Epithelial cell of proximal tubule (primary cell): ENCODE results near the gene RABAC1. TPM values are rescaled to one million over a fixed set of nuclear protein-coding genes. Genes with fewer than 3 reads are reported as not detected.

ENCODE experiments used
- DNase-seq: peaks from one replicate; pipeline ENCODE4 v3.0.0-alpha.2; 2011; ENCODE audit warnings: low read depth
- H3K4me3 ChIP-seq: 2 replicates; pipeline ENCODE4 v1.5.1; 2011; ENCODE audit warnings: low read depth, mild to moderate bottlenecking, low read length
- CTCF ChIP-seq: conservative IDR thresholded peaks from 2 replicates; pipeline ENCODE4 v1.5.1; 2012; ENCODE audit warnings: low read depth, mild to moderate bottlenecking, low read length
- total RNA-seq: library from RNA; depleted of rRNA; stranded (reverse); fragments of >200 nt; gene quantifications from 2 replicates; pipeline ENCODE4 v1.2.3, GENCODE V29; 2015

RABAC1 gene
- total RNA-seq, 1 donor from 2014 or later = 161 TPM

- H3K4me3 ChIP-seq = no peak overlapping the region
- DNase-seq = no peak
- TF ChIP-seq CTCF = no peak
These were observed 9.9 kb upstream of the RABAC1 start for GRCh38 chr19:41968751-41969595.

- DNase-seq = no peak
- no peak for TF ChIP-seq CTCF
- no peak overlapping the region for H3K4me3 ChIP-seq
These were observed 8.1 kb upstream of the RABAC1 start for GRCh38 chr19:41967054-41967783.

GRCh38 chr19:41965106-41965505 is 6.0 kb upstream of the RABAC1 start:
- H3K4me3 ChIP-seq = no peak overlapping the region
- no peak for TF ChIP-seq CTCF
- DNase-seq = no peak

- no peak for TF ChIP-seq CTCF
- no peak for DNase-seq
- H3K4me3 ChIP-seq = no peak overlapping the region
These were observed 1.9 kb upstream of the RABAC1 start for GRCh38 chr19:41960973-41961372.

GRCh38 chr19:41958367-41959055 is 610 bp downstream of the RABAC1 start:
- no peak for TF ChIP-seq CTCF
- no peak for DNase-seq
- H3K4me3 ChIP-seq = peak overlapping the region; percentile 99

GRCh38 chr19:41957838-41958366 is 1.2 kb downstream of the RABAC1 start:
- peak; percentile 91 for TF ChIP-seq CTCF
- DNase-seq = peak; percentile 53
- peak overlapping the region; percentile 99 for H3K4me3 ChIP-seq
